Endothelial cell of umbilical vein (primary cell): ENCODE data around the gene SORL1. TPM values are rescaled to one million over a fixed set of nuclear protein-coding genes. Genes with fewer than 3 reads are reported as not detected.

Source experiments
- BruUV-seq: library from RNA; stranded (reverse); fragments of 400-500 nt; replicated peaks from 2 replicates; lab custom pipeline; 2021; lab: Mats Ljungman, UMichigan
- CTCF ChIA-PET: fragments of 300-600, 350-600 bp; sonication (Branson Sonifier 250); formaldehyde crosslinking; loops from one replicate; lab custom pipeline; 2021; ENCODE audit warnings: antibody characterized with exemption, inconsistent platforms; lab: Charles Lee
- POLR2A ChIA-PET: fragments of 300-600, 350-600 bp; sonication (Branson Sonifier 250); formaldehyde crosslinking; loops from one replicate; lab custom pipeline; 2021; ENCODE audit warnings: antibody characterized with exemption, inconsistent platforms; lab: Charles Lee
- DNase-seq: peaks from one replicate; pipeline ENCODE4 v3.0.0-alpha.2; 2011; ENCODE audit warnings: low read depth, low spot score
- FAIRE-seq: peaks from 2 replicates; lab custom pipeline; 2011; peaks lifted over from hg19 to GRCh38; lab: Jason Lieb, UNC
- H2AFZ ChIP-seq: 2 replicates; pipeline ENCODE4 v1.6.0; 2012; ENCODE audit warnings: low read depth, low read length, control low read depth, inconsistent platforms
- H3K27ac ChIP-seq: 2 replicates; pipeline ENCODE4 v1.5.1; 2011; ENCODE audit warnings: low read depth, mild to moderate bottlenecking, control low read depth, low read length, moderate library complexity; ENCODE audit not compliant: insufficient read depth
- H3K27me3 ChIP-seq, 2 experiments: 2 replicates each; pipeline versions ENCODE4 v1.6.0 to v1.6.1; 2011; ENCODE audit warnings: low read length in 2 of 2, mixed read lengths in 1 of 2; ENCODE audit not compliant: control insufficient read depth in 2 of 2, insufficient read depth in 2 of 2
- H3K36me3 ChIP-seq, 2 experiments: 2 replicates in 1 of 2; 3 replicates in 1 of 2; pipeline ENCODE4 v1.5.1; 2011; ENCODE audit warnings: low read length in 2 of 2, mild to moderate bottlenecking in 1 of 2, moderate library complexity in 1 of 2; ENCODE audit not compliant: control insufficient read depth in 2 of 2, insufficient read depth in 2 of 2; ENCODE audit errors: extremely low read depth in 1 of 2
- H3K4me1 ChIP-seq: 3 replicates; pipeline ENCODE4 v1.5.1; 2011; ENCODE audit warnings: mild to moderate bottlenecking, low read length; ENCODE audit not compliant: control insufficient read depth, insufficient read depth; ENCODE audit errors: extremely low read depth
- H3K4me2 ChIP-seq: 2 replicates; pipeline ENCODE4 v1.6.1; 2011; ENCODE audit warnings: low read length, control low read depth, mixed read lengths; ENCODE audit not compliant: insufficient read depth
- H3K4me3 ChIP-seq, 3 experiments: fragments of 200-600 bp in 1 of 3; sonication (generic), shearing (Covaris generic) in 1 of 3; replicated peaks in 1 of 3; 2 replicates each; pipeline ENCODE4 v1.5.1; 2011 to 2016; ENCODE audit warnings: control low read depth in 3 of 3, low read length in 3 of 3, mild to moderate bottlenecking in 2 of 3, inconsistent platforms in 1 of 3, low read depth in 1 of 3, moderate library complexity in 1 of 3; ENCODE audit not compliant: insufficient read depth in 1 of 3
- H3K79me2 ChIP-seq: 2 replicates; pipeline ENCODE4 v1.6.0; 2012; ENCODE audit warnings: low read length, inconsistent platforms; ENCODE audit not compliant: control insufficient read depth, insufficient read depth
- H3K9ac ChIP-seq: replicated peaks from 2 replicates; pipeline ENCODE3; 2011; ENCODE audit warnings: low read length, control low read depth; ENCODE audit not compliant: insufficient read depth; ENCODE audit errors: extremely low read depth
- H3K9me1 ChIP-seq: replicated peaks from 3 replicates; pipeline ENCODE4 v1.6.0; 2011; ENCODE audit warnings: mild to moderate bottlenecking, low read length; ENCODE audit not compliant: control insufficient read depth, insufficient read depth; ENCODE audit errors: extremely low read depth
- H3K9me3 ChIP-seq: replicated peaks from 2 replicates; pipeline ENCODE4 v1.5.1; 2012; ENCODE audit warnings: low read length, inconsistent platforms; ENCODE audit not compliant: control insufficient read depth, insufficient read depth
- H4K20me1 ChIP-seq: replicated peaks from 2 replicates; pipeline ENCODE3; 2011; ENCODE audit warnings: mild to moderate bottlenecking, low read length; ENCODE audit not compliant: control insufficient read depth, insufficient read depth; ENCODE audit errors: extremely low read depth
- EZH2 ChIP-seq: IDR thresholded peaks from 2 replicates; pipeline ENCODE4 v1.6.1; 2012; ENCODE audit warnings: borderline replicate concordance, low read depth, mild to moderate bottlenecking, moderate library complexity, low read length, inconsistent platforms; ENCODE audit not compliant: severe bottlenecking
- FOS ChIP-seq: IDR thresholded peaks from 2 replicates; pipeline ENCODE4 v1.6.1; 2011; ENCODE audit warnings: mild to moderate bottlenecking, low read length, moderate library complexity, borderline replicate concordance; ENCODE audit not compliant: insufficient read depth
- GATA2 ChIP-seq: IDR thresholded peaks from 2 replicates; pipeline ENCODE4 v1.7.0; 2011; ENCODE audit warnings: low read depth, mild to moderate bottlenecking, moderate library complexity, mixed read lengths, low read length; ENCODE audit not compliant: insufficient read length, insufficient read depth
- JUN ChIP-seq: IDR thresholded peaks from 2 replicates; pipeline ENCODE4 v1.6.1; 2011; ENCODE audit warnings: borderline replicate concordance, low read depth; ENCODE audit not compliant: insufficient read length, insufficient read depth
- MYC ChIP-seq: IDR thresholded peaks from one replicate; pipeline ENCODE4 v1.6.1; 2011; ENCODE audit warnings: mild to moderate bottlenecking, low read depth, low read length
- POLR2A ChIP-seq: IDR thresholded peaks from 2 replicates; pipeline ENCODE4 v1.6.1; 2012; ENCODE audit warnings: low read depth, mild to moderate bottlenecking, control low read depth, low read length
- POLR2AphosphoS5 ChIP-seq: IDR thresholded peaks from 2 replicates; pipeline ENCODE4 v1.6.1; 2012; ENCODE audit warnings: low read depth, mild to moderate bottlenecking, control low read depth, low read length, moderate library complexity; ENCODE audit not compliant: insufficient read depth
- dilution Hi-C: fragments of 300-500 bp; cut with MboI; formaldehyde crosslinking; loops from one replicate; pipeline ENCODE4 v1.15.0; 2019; ENCODE audit warnings: low sequenced_read_pairs; ENCODE audit not compliant: extremely low pct_ligation_motif_present
- intact Hi-C: fragments of 100-400 bp; cut with micrococcal nuclease; formaldehyde crosslinking; loops from one replicate; pipeline ENCODE4 v1.10.0; 2022
- polyA plus RNA-seq, 4 experiments: library from polyadenylated mRNA; depleted of rRNA in 3 of 4; stranded (reverse) in 3 of 4; unstranded in 1 of 4; fragments of >200 nt; gene quantifications; 2 replicates each; pipeline versions ENCODE4 v1.2.1 to v1.2.3, GENCODE V29; 2011 to 2012; ENCODE audit warnings: missing spikeins in 1 of 4
- total RNA-seq: library from RNA; stranded (reverse); gene quantifications from 2 replicates; pipeline ENCODE4 v1.2.3, GENCODE V29; 2021
- TF ChIP-seq, protein P1 (sequence below), 2 donors: IDR thresholded peaks; 1 replicate in 1 of 2; 2 replicates in 1 of 2; pipeline ENCODE4 v1.5.1; 2011; ENCODE audit warnings: low read length in 2 of 2, mild to moderate bottlenecking in 2 of 2, moderate library complexity in 2 of 2, control low read depth in 1 of 2, inconsistent platforms in 1 of 2, low read depth in 1 of 2; ENCODE audit not compliant: insufficient read depth in 1 of 2; ENCODE audit errors: extremely low read depth in 1 of 2

SORL1 gene
- total and polyA plus RNA-seq, 2 donors (not counting 3 experiments of a cell fraction or from before 2014, with no cell fraction given) = 0.17 to 0.31 TPM

DNA sequence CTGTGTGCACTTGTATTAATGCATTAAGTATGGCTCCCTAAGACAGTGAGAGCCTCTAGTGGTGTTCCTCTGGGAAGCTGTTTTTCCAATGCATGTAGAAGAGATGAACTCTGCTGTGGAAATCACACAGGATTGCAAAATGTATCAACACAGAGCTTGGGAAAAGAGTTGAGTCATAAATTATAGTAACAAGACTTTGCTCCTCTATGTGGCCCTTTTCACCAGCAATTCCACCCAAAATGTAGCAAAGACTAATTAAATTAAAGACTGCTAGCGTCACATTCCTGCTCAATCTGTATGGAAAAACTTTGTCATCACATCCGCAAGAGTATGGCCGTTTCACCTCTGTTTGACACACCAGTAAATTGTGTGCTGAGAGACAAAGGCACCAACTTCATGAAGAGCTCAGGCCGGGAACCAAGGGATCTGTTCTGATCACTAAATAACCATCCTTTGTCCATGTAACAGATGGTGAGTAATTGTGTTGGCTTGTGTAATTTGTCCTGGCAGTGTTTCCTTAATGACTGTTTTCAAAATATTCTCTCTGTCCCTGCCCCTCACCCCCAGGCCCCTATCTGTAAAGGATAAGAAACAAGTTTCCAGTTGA, 209.9 kb downstream of the SORL1 start:
- Histone ChIP-seq H3K79me2 (no peaks in the 10 kb centered on the region), H3K4me2 (no peak overlapping the region), H3K9me1 (no peaks in the 10 kb centered on the region), H3K27ac (no peak overlapping the region), H3K9ac (no peak overlapping the region), H4K20me1 (no peaks in the 10 kb centered on the region), H3K9me3 (no peaks in the 10 kb centered on the region), H2AFZ (no peak overlapping the region), H3K4me3 (no peak overlapping the region), H3K36me3 (no peaks in the 10 kb centered on the region), H3K27me3 (peaks cover 6 to 10% of the 10 kb centered on the region in 2 experiments), H3K4me1 (no peaks in the 10 kb centered on the region)
- FAIRE-seq = no peak
- ChIA-PET CTCF (no interaction called here), POLR2A (no interaction called here)
- peak; percentile 22 for DNase-seq
- dilution Hi-C loops = no loop called here
- no TSS peak for BruUV-seq
- TF ChIP-seq POLR2A = no peak
- TF ChIP-seq FOS = no peak
- TF ChIP-seq GATA2 = no peak
- TF ChIP-seq, protein P1, sequence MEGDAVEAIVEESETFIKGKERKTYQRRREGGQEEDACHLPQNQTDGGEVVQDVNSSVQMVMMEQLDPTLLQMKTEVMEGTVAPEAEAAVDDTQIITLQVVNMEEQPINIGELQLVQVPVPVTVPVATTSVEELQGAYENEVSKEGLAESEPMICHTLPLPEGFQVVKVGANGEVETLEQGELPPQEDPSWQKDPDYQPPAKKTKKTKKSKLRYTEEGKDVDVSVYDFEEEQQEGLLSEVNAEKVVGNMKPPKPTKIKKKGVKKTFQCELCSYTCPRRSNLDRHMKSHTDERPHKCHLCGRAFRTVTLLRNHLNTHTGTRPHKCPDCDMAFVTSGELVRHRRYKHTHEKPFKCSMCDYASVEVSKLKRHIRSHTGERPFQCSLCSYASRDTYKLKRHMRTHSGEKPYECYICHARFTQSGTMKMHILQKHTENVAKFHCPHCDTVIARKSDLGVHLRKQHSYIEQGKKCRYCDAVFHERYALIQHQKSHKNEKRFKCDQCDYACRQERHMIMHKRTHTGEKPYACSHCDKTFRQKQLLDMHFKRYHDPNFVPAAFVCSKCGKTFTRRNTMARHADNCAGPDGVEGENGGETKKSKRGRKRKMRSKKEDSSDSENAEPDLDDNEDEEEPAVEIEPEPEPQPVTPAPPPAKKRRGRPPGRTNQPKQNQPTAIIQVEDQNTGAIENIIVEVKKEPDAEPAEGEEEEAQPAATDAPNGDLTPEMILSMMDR (IDR thresholded peaks at IDR 0.05; ENCODE audit: extremely low read depth in 1 of 2, insufficient read depth in 1 of 2, low read depth in 1 of 2, low read length in 2 of 2) = no peak
- TF ChIP-seq MYC = no peak
- TF ChIP-seq JUN = no peak
- TF ChIP-seq EZH2 = no peak
- TF ChIP-seq POLR2AphosphoS5 = no peak
- intact Hi-C loops = no loop called here
